GM19468 (cell line): ENCODE results near the gene USP54.
A peak's percentile ranks its signal among the peaks of the same experiment; 100 is the strongest.
"Not testable (repeated sequence)": the region's sequence is repeated elsewhere in the genome, so short reads cannot be mapped to it uniquely, and the experiment has no call there.

Experiments
- ATAC-seq: cut with Tn5 transposase; IDR thresholded peaks from one replicate; pipeline ENCODE4 v1.9.1; 2021; ENCODE audit warnings: mild to moderate bottlenecking, moderate library complexity, moderate number of reproducible peaks; ENCODE audit not compliant: unreplicated experiment; ENCODE audit errors: extremely low read depth

USP54 gene

DNA sequence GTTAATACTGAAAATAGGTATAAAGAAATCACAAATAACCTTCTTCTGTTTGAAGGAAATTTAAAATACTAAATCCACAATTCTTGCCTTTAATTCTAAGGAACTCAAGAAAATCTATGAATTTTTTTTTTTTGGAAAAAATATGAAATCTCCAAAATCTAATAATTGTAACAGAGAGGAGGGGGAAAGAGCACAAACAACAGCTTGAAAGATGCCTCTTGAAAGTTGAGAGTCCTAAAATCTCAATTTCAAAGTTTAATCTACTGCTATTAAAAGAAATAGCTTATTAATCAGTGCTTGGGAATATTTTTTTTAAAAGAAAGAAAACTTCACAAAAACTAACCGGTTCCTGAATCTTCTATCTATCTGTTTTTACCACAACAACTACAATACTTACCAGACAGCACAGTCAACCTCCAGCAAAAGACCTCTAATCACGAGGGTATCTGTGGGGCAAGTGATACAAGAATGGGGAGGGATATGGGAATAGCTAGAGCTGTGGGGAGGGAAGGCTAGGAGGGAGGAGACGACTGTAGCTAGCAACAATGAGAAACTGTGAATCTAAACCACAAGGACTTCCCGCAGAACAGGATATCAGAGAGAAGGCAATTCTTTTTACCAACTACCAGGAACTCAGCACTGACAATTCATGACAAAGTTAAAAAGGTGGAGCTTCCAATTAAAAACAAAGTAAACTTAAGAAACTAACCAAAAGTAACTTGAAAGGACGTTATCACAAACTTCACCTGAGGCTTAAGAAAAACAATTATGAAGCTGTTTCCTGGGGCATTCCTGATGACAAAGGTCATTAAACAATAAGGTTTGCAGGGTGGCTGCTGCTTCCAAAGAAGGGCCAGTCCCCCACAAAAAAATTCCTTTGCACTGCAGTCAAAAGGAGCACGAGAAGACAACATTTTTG is at the start of gene USP54:
TSS of gene USP54 (minus strand) at position 462 of the 919 bp plus-strand sequence. CDS start 15,684 bp downstream, outside the sequence.
- no peak for ATAC-seq

GRCh38 chr10:73639286-73639685 is 48.1 kb upstream of the USP54 start:
- ATAC-seq: no peak

DNA sequence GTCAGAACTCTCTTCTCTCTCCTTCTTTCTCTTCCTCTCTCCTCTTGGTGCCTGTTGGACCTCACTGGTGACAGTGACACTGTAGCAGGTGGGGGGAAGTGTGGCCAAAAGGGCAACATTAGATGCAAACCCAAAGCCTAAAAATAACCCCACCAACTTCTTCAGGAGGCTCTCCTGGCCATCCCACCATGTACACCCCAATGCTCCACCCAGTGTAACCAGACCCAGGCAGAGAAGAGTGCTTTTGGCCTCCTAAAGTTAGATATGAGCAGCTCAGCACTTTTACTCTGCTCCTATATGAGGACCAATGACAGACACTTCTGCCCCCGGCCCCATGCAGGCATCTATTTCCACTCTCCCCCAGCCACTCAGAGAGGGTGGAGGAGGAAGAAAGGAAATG is 44.6 kb upstream of the USP54 start:
- ATAC-seq: no peak

- no peak for ATAC-seq
These were observed 43.3 kb upstream of the USP54 start for GRCh38 chr10:73634421-73634820.

- ATAC-seq: no peak
These were observed 38.0 kb upstream of the USP54 start for GRCh38 chr10:73629165-73629564.

DNA sequence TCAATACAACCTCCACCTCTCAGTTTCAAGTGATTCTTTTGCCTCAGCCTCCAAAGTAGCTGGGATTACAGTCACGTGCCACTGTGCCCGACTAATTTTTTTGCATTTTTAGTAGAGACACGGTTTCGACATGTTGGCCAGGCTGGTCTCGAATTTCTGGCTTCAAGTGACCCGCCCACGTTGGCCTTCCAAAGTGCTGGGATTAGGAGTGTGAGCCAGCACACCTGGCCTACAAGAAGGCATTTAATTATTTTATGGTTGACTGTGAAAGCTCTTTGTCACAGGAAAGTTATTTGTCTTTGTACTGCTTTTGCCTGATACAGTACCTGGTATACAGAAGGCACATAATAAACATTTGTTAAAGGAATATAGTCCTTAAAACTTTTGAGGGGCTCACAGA is 37.3 kb upstream of the USP54 start:
- no peak for ATAC-seq

DNA sequence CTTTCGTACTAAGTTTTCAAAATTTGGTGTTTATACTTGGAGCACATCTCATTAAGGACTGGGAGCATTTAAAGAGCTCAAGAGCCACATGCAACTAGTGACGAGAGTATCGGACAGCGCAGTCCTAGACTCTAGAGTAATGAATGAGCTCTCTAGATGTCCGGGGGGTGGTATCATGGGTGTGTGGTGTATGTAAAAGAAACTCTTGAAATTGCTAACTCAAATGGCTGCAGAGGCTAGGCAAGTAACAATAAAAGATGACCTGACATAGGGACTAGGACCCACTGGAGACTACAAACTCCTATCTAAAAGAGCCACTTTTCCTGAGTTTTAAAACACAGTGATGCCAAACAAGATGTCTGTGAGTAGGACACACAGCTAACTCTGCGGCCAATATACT is 36.2 kb upstream of the USP54 start:
- no peak for ATAC-seq

DNA sequence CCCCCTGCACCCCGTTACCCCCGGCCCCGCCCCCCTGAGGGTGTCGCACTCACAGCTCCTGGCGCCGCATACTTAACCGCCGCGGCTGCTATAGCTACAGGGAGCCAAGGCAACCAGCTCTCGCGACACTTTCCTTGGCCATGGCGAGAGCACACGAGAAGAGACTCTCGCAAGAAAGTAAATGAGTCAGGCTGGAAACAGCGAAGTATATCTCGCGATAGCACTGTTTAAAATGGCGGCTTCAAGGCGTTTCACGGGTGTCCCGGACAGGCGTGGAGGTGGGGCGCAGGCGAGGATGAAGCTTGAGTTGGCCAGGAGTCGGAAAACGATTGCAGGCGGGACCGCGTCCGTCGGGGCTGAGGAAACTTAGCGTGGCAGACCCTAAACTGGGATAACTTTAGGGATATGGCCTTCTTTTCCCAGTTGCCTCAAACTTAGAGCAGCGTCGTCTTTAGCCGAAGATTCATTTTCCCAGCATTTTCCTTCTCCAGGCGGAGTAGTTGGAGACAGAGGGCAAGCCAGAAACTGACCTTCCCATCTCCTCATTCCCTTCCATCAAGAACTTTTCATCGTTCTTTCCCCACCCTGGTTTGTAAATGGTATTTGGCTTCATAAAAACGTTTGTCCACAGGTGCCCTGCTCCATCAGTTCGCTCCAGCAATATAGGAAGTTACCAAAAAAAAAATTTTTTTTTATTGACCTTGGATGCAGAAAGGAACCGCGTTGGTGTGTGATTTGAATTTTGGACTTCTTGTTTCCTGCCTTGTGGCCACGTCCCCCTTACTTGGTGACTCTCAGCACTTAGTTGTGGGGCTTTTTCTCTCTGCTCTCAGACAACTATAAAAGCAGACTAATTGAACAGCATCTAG is 35.0 kb upstream of the USP54 start:
- peak; percentile 91 for ATAC-seq

DNA sequence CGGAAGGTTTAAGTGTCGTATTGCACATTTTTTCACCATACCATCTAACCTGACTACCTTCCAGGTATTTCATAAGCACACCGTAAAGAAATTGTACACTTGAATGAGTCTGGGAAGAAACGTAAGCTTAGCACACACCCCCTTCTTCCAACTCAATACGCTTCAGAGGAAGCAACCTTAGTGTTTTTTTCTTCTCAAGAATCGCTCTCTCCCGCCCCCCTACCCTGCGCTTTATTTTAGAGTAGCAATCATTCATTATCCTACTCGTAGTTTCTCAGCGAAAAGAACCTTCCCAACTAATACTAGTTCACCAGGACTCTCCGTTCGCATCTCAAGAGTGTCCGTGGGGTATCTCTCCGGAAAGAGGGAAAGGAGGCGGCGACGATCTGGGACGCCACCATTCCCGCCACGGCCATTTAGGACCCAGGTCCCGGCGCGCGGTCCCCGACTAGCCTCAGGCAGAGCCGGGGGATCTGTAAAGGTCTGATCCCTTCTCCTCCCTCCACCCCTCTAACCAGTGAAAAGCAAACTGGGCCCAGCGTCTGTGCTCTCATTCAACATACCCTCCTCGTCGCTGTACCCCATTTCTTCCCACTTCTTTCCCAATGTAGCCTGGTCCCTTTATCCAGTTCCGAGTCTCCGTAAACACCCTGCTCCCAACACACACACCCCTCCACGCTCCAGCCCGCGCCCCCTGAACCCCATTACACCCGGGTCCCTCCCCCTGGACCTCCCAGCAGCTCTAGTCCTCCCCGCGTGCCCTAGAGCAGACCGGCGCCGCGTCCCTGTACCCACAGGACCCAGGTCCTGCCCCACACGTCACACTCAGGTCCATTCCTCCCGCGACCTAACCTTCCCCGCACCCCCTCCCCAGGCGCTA is 34.1 kb upstream of the USP54 start:
- no peak for ATAC-seq

DNA sequence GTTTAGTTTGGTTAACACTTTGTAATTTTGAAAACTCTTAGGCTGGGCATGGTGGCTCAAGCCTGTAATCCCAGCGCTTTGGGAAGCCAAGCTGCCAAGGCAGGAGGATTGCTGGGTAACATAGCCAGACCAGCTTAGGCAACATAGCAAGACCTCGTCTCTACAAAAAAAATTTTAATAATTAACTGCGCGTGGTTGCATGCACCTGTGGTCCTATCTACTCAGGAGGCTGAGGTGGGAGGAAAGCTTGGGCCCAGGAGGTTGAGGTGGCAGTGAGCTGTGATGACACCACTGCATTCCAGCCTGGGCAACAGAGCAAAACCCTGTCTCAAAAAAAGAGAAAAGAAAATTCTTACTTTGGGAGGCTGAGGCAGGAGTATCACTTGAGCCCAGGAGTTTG is 31.9 kb upstream of the USP54 start:
- ATAC-seq: no peak

DNA sequence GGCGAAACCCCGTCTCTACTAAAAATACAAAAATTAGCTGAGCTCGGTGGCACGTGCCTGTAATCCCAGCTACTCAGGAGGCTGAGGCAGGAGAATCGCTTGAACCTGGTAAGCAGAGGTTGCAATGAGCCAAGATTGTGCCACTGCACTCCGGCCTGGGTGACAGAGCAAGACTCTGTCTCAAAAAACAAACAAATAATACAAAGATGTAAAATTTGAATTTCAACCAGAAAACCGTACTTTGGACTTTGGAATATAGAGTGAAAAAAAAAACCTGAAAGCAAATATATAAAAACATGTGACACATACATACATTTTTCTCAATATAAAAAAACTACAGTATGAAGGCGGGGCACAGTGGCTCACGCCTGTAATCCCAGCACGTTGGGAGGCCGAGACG is 29.8 kb upstream of the USP54 start:
- not testable (repeated sequence) for ATAC-seq

DNA sequence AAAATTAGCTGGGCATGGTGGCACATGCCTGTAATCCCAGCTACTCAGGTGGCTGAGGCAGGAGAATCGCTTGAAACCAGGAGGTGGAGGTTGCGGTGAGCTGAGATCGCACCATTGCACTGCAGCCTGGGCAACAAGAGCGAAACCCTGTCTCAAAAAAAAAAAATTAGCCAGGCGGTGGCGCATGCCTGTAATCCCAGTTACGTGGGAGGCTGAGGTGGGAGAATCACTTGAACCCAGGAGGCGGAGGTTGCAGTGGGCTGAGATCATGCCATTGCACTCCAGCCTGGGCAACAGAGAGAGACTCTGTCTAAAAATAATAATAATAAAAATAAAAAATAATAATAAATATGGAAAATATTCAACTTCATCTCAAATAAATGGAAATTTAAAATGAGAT is 26.0 kb upstream of the USP54 start:
- ATAC-seq: not testable (repeated sequence)

DNA sequence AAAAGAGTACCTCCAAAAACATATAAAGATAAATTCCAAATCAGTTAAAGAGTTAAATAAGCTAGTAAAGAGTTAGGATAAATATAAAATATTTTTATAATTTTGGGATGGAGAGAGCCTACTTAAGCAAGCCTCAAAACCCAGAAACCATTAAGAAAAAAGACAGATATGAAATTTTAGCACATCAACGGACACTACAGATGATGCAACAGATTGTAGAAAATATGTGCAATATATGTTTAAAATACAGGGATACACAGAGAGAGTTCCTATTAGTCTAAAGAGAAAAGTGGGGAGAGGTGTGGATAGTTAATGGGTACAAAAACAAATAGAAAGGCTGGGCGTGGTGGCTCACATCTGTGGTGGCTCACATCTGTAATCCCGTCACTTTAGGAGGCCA is 23.6 kb upstream of the USP54 start:
- no peak for ATAC-seq

DNA sequence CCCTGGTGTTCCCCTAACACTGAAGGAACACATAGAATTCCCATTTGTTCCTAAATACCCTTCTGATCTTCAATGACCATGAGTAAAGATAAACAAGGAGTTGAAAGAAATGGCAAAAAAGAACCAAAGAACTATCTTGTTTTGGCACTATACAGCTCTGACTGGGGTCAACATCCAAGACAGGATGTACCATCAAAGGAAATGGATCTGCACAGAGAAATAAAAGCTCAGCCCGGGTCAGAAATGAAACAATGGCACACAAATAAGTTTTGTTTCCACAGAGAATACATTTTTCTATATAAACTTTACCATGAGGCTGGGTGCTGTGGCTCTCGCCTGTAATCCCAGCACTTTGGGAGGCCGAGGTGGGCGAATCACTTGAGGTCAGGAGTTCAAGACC is 18.0 kb upstream of the USP54 start:
- ATAC-seq: no peak

DNA sequence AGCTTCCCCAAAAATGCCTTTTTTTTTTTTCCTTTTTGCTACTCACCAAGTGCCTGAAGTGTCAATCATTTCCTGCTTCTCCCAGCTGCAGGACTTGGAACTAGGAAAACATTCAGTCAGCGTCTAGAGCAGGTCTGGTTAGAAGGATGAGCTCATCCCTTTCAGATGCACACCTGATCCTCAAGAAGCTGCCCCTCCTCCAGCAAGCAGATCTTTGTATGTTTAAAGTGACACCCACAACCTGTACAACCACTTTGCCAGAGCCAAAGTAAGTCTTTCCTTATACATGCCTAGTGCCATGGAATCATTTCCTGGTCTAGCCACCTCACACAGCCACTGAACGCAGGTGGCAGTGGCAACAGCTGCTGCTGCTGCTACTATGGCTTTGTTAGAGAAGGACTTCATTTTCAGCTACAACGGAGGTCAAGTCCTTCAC is 10.4 kb upstream of the USP54 start:
- no peak for ATAC-seq

DNA sequence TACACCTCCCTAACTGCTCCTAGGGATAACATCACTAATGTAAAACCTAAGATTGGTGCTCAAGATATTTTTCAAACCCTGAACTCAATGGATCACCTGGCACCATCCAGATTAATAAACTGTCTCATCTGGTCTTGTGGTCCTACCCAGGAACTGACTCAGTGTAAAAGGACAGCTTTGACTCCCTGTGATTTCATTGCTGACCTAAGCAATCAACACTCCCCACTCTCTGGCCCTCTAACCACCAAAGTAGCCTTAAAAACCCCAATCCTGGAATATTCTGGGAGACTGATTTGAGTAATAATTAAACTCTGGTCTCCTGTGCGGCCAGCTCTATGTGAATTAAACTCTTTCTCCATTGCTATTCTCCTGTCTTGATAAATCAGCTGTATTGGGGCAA is 6.2 kb upstream of the USP54 start:
- no peak for ATAC-seq

- ATAC-seq: no peak
These were observed 2.7 kb upstream of the USP54 start for GRCh38 chr10:73593812-73594211.

GRCh38 chr10:73593110-73593509 is 2.0 kb upstream of the USP54 start:
- no peak for ATAC-seq

- no peak for ATAC-seq
These were observed 975 bp upstream of the USP54 start for GRCh38 chr10:73591935-73592699.
